ENCODE data around the gene PSMG1. TPM values are rescaled to one million over a fixed set of nuclear protein-coding genes. Genes with fewer than 3 reads are reported as not detected.
A peak's percentile ranks its signal among the peaks of the same experiment; 100 is the strongest.

Gene PSMG1
- total RNA-seq, 1 donor from 2014 or later: 41.4 TPM

DNA sequence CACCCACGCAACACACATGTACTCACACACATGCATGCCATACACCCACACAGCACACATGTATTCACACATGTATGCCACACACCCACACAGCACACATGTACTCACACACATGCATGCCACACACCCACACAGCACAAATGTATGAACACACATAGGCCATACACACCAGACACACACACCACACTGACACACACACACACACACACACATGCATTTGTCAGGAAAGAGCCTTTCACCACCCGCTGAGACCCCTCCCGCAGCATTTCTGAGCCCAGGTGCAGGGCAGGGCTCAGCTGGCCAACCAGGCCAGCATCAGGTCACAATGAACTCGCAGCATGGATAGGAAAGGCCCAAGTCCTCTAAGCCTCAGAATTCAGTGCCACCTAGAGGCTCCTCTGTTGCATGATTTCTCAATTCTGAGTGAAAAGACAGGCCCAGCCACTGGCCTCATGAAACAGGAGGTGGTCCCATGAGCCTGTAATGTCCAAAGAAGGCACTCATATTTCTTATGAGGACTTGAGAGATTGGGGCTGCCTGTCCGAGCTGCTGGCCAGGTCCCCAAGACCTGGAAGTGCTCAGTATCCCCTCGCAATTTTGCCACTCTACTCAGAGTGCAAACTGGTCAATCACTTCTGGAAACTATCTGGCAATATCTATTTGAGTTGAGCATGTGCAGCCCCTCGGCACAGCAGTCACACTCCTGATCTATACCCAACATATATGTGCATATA, 57.3 kb downstream of the PSMG1 start:
- peak; percentile 44 for DNase-seq (ENCODE audit: extremely low read depth, low read depth, low spot score)

Other genes starting within 250 kb of the PSMG1 start
- gene BRWD1, start 130.2 kb upstream of the PSMG1 start, total RNA-seq: 17.3 and 35.9 TPM in 2 replicates
- 187 and 221 TPM in 2 replicates for gene HMGN1, start 165.6 kb upstream of the PSMG1 start, total RNA-seq

Measured in glomerular endothelial cell (primary cell).